ENCODE data around the gene ULK4. TPM values are rescaled to one million over a fixed set of nuclear protein-coding genes. Genes with fewer than 3 reads are reported as not detected.
A peak's percentile ranks its signal among the peaks of the same experiment; 100 is the strongest.

The ULK4 gene
- total RNA-seq, 1 donor from 2014 or later = 18.6 TPM

GRCh38 chr3:41244620-41245336, 717.1 kb downstream of the ULK4 start:
- no peaks in the 10 kb centered on the region for H3K27me3 Mint-ChIP-seq
- H3K36me3 Mint-ChIP-seq (ENCODE audit: low read depth) = peaks cover 33% of the 10 kb centered on the region
- no peak overlapping the region for H3K4me3 Mint-ChIP-seq
- intact Hi-C loops (cut with micrococcal nuclease) = no loop called here
- H3K4me1 Mint-ChIP-seq = no peaks in the 10 kb centered on the region
- ChIA-PET POLR2A (no interaction called here), CTCF (interaction anchor here (1.4 kb wide), 1 partner anchor 660 kb away, joined by 3 read pairs; no protein-coding TSS in a partner anchor)
- DNase-seq (no peak), ATAC-seq (ENCODE audit: low read depth) (no peak)
- no peak for TF ChIP-seq CTCF (IDR thresholded peaks at IDR 0.05)
- H3K27ac Mint-ChIP-seq = no peak overlapping the region
- no peaks in the 10 kb centered on the region for H3K9me3 Mint-ChIP-seq

- no peak for ATAC-seq (ENCODE audit: low read depth)
- TF ChIP-seq CTCF (IDR thresholded peaks at IDR 0.05) = no peak
- H3K27ac Mint-ChIP-seq = no peak overlapping the region
- ChIA-PET POLR2A (no interaction called here), CTCF (interaction anchor here (1.4 kb wide), 1 partner anchor 658 kb away, joined by 3 read pairs; no protein-coding TSS in a partner anchor)
- intact Hi-C loops (cut with micrococcal nuclease) = no loop called here
- no peak overlapping the region for H3K4me3 Mint-ChIP-seq
- no peak for DNase-seq
- H3K36me3 Mint-ChIP-seq (ENCODE audit: low read depth) = peaks cover 49% of the 10 kb centered on the region
- H3K9me3 Mint-ChIP-seq = no peaks in the 10 kb centered on the region
- no peaks in the 10 kb centered on the region for H3K27me3 Mint-ChIP-seq
- no peaks in the 10 kb centered on the region for H3K4me1 Mint-ChIP-seq
Observed at GRCh38 chr3:41243183-41243582, 718.7 kb downstream of the ULK4 start.

- Mint-ChIP-seq H3K27me3 (no peaks in the 10 kb centered on the region), H3K9me3 (no peaks in the 10 kb centered on the region), H3K27ac (no peak overlapping the region), H3K36me3 (ENCODE audit: low read depth) (peaks cover 61% of the 10 kb centered on the region), H3K4me1 (no peaks in the 10 kb centered on the region), H3K4me3 (no peak overlapping the region)
- ChIA-PET CTCF (no interaction called here), POLR2A (no interaction called here)
- no peak for DNase-seq
- ATAC-seq (ENCODE audit: low read depth) = no peak
- intact Hi-C loops (cut with micrococcal nuclease) = no loop called here
- TF ChIP-seq CTCF (IDR thresholded peaks at IDR 0.05) = no peak
Observed at GRCh38 chr3:41241800-41242571, 719.9 kb downstream of the ULK4 start.

- ATAC-seq (ENCODE audit: low read depth) (no peak), DNase-seq (no peak)
- ChIA-PET CTCF (no interaction called here), POLR2A (no interaction called here)
- TF ChIP-seq CTCF (IDR thresholded peaks at IDR 0.05) = no peak
- Mint-ChIP-seq H3K27me3 (no peaks in the 10 kb centered on the region), H3K27ac (no peak overlapping the region), H3K9me3 (no peaks in the 10 kb centered on the region), H3K36me3 (ENCODE audit: low read depth) (peaks cover 69% of the 10 kb centered on the region), H3K4me3 (no peak overlapping the region), H3K4me1 (no peaks in the 10 kb centered on the region)
- intact Hi-C loops (cut with micrococcal nuclease) = no loop called here
Observed at GRCh38 chr3:41241161-41241560, 720.7 kb downstream of the ULK4 start.

GRCh38 chr3:41239587-41239986, 722.3 kb downstream of the ULK4 start:
- ChIA-PET POLR2A (interaction anchor here (1.0 kb wide), 1 partner anchor 9 kb away, joined by 3 read pairs; no protein-coding TSS in a partner anchor), CTCF (no interaction called here)
- H3K27ac Mint-ChIP-seq = peak overlapping the region; percentile 31
- H3K4me1 Mint-ChIP-seq = no peaks in the 10 kb centered on the region
- H3K4me3 Mint-ChIP-seq = no peak overlapping the region
- H3K9me3 Mint-ChIP-seq = no peaks in the 10 kb centered on the region
- peaks cover 76% of the 10 kb centered on the region for H3K36me3 Mint-ChIP-seq (ENCODE audit: low read depth)
- ATAC-seq (ENCODE audit: low read depth) (no peak), DNase-seq (no peak)
- no peaks in the 10 kb centered on the region for H3K27me3 Mint-ChIP-seq
- intact Hi-C loops (cut with micrococcal nuclease) = no loop called here
- no peak for TF ChIP-seq CTCF (IDR thresholded peaks at IDR 0.05)
